ENCODE measurements around the gene ATP1A4.

DNA sequence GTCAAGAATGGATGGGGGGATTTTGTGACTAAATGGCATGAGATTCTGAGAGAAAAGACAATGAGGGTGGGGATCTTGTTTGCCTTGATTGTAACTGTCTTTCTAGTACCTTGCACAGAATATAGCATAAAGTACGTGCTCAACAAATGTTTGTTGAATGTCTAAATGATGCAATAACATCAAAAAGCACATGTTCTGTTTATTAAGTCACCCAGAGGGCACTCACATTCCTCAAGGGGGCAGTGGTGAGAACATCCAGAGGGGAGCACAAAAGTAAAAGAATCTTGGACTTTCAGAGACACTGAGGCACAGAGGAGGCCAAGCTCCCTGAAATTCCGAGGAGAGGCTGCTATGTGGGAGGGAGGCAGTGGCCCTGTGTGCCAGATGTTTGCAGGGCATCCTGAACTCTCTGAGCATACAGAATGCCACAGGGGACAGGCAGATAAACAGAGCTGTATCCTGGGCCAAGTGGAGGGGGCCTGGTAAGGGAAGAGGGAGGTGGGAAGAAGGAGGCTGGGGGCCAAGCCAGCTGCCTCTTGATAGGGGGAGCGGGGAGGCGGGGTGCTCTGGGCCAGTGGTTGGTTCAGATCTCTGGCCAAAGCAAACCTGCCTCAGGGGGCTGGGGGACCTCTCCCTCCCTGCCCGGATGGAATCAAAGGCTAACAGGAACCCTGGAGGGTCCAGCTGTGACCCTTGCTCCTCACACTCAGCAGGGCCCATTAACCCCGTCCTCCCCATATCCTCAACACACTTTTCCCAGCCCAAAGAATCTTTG is 42.3 kb upstream of the ATP1A4 start:
- no peak for TF ChIP-seq POLR2A (IDR thresholded peaks at IDR 0.05)
- TF ChIP-seq CTCF (IDR thresholded peaks at IDR 0.05): peak in 4 of 6 experiments; percentile 18 to 45 (median 36)
